Measurements from ENCODE around the gene UBL7. TPM values are rescaled to one million over a fixed set of nuclear protein-coding genes. Genes with fewer than 3 reads are reported as not detected.
A peak's percentile ranks its signal among the peaks of the same experiment; 100 is the strongest.

Gene UBL7
- polyA plus RNA-seq, 1 donor from 2014 or later = 70.7 TPM

GRCh38 chr15:74490339-74490689 is 29.4 kb upstream of the UBL7 start:
- H3K79me2 ChIP-seq (replicated peaks; ENCODE audit: insufficient read depth, low read length) = no peaks in the 10 kb centered on the region
- H3K4me3 ChIP-seq (ENCODE audit: low read length) = no peak overlapping the region
- H3K36me3 ChIP-seq (ENCODE audit: insufficient read depth, low read length) = no peaks in the 10 kb centered on the region
- H4K20me1 ChIP-seq (ENCODE audit: insufficient read depth) = no peaks in the 10 kb centered on the region
- TF ChIP-seq RAD21 (conservative IDR thresholded peaks at IDR 0.05) (no peak), POLR2AphosphoS5 (IDR thresholded peaks at IDR 0.05) (no peak)
- no peaks in the 10 kb centered on the region for H3K9me3 ChIP-seq (ENCODE audit: low read length)
- no peak overlapping the region for H3K4me2 ChIP-seq (ENCODE audit: low read length)
- no peak overlapping the region for H3K27ac ChIP-seq (ENCODE audit: low read length)
- H3K9me2 ChIP-seq (ENCODE audit: insufficient read depth, low read length) = no peaks in the 10 kb centered on the region
- no peaks in the 10 kb centered on the region for H3F3A ChIP-seq (ENCODE audit: insufficient read depth, low read length, poor library complexity, severe bottlenecking)
- no peaks in the 10 kb centered on the region for H3K27me3 ChIP-seq (ENCODE audit: insufficient read depth, low read depth, low read length)
- H2AFZ ChIP-seq (ENCODE audit: low read depth, low read length) = peak overlapping the region; percentile 15
- no peak overlapping the region for H3K9ac ChIP-seq (ENCODE audit: low read length)

- no peaks in the 10 kb centered on the region for H3K79me2 ChIP-seq (replicated peaks; ENCODE audit: insufficient read depth, low read length)
- no peaks in the 10 kb centered on the region for H3F3A ChIP-seq (ENCODE audit: insufficient read depth, low read length, poor library complexity, severe bottlenecking)
- H3K4me2 ChIP-seq (ENCODE audit: low read length) = no peak overlapping the region
- H3K36me3 ChIP-seq (ENCODE audit: insufficient read depth, low read length) = no peaks in the 10 kb centered on the region
- no peaks in the 10 kb centered on the region for H3K27me3 ChIP-seq (ENCODE audit: insufficient read depth, low read depth, low read length)
- H3K27ac ChIP-seq (ENCODE audit: low read length) = no peak overlapping the region
- no peak overlapping the region for H3K4me3 ChIP-seq (ENCODE audit: low read length)
- H2AFZ ChIP-seq (ENCODE audit: low read depth, low read length) = peak overlapping the region; percentile 40
- no peak overlapping the region for H3K9ac ChIP-seq (ENCODE audit: low read length)
- H3K9me3 ChIP-seq (ENCODE audit: low read length) = no peaks in the 10 kb centered on the region
- TF ChIP-seq EZH2 (IDR thresholded peaks at IDR 0.05; ENCODE audit: borderline replicate concordance, insufficient read depth, low read length, poor library complexity, severe bottlenecking) (no peak), CTCF (IDR thresholded peaks at IDR 0.05; ENCODE audit: poor library complexity, severe bottlenecking) (peak; percentile 66), SMC3 (conservative IDR thresholded peaks at IDR 0.05; ENCODE audit: poor library complexity) (peak; percentile 67), RAD21 (conservative IDR thresholded peaks at IDR 0.05) (peak; percentile 57)
- H4K20me1 ChIP-seq (ENCODE audit: insufficient read depth) = no peaks in the 10 kb centered on the region
- H3K9me2 ChIP-seq (ENCODE audit: insufficient read depth, low read length) = no peaks in the 10 kb centered on the region
Measured at GRCh38 chr15:74489518-74490338, 28.8 kb upstream of the UBL7 start.

- Histone ChIP-seq H3K9me3 (ENCODE audit: low read length) (no peaks in the 10 kb centered on the region), H3K27ac (ENCODE audit: low read length) (no peak overlapping the region), H3K4me3 (ENCODE audit: low read length) (no peak overlapping the region), H3F3A (ENCODE audit: insufficient read depth, low read length, poor library complexity, severe bottlenecking) (no peaks in the 10 kb centered on the region), H3K36me3 (ENCODE audit: insufficient read depth, low read length) (no peaks in the 10 kb centered on the region), H3K9me2 (ENCODE audit: insufficient read depth, low read length) (no peaks in the 10 kb centered on the region), H3K27me3 (ENCODE audit: insufficient read depth, low read depth, low read length) (no peaks in the 10 kb centered on the region), H3K9ac (ENCODE audit: low read length) (no peak overlapping the region), H4K20me1 (ENCODE audit: insufficient read depth) (no peaks in the 10 kb centered on the region), H3K79me2 (replicated peaks; ENCODE audit: insufficient read depth, low read length) (no peaks in the 10 kb centered on the region), H3K4me2 (ENCODE audit: low read length) (no peak overlapping the region), H2AFZ (ENCODE audit: low read depth, low read length) (no peak overlapping the region)
- TF ChIP-seq SMC3 (conservative IDR thresholded peaks at IDR 0.05; ENCODE audit: poor library complexity) = no peak
- TF ChIP-seq EP300 (conservative IDR thresholded peaks at IDR 0.05; ENCODE audit: poor library complexity, severe bottlenecking) = no peak
- no peak for TF ChIP-seq RAD21 (conservative IDR thresholded peaks at IDR 0.05)
- TF ChIP-seq POLR2AphosphoS5 (IDR thresholded peaks at IDR 0.05) = no peak
- no peak for TF ChIP-seq EZH2 (IDR thresholded peaks at IDR 0.05; ENCODE audit: borderline replicate concordance, insufficient read depth, low read length, poor library complexity, severe bottlenecking)
- no peak for TF ChIP-seq MXI1 (conservative IDR thresholded peaks at IDR 0.05; ENCODE audit: poor library complexity, severe bottlenecking)
Measured at GRCh38 chr15:74488776-74489175, 27.8 kb upstream of the UBL7 start.

Measured in neural cell (in vitro differentiated cells).